NCI-H446 treated with DMSO at 0.1 percent for 48 hours (cell line): ENCODE results near the gene SMIM34.

ENCODE experiments used
- DNase-seq: peaks from one replicate; lab custom pipeline; 2025; lab: John Stamatoyannopoulos, UW

SMIM34 gene

DNA sequence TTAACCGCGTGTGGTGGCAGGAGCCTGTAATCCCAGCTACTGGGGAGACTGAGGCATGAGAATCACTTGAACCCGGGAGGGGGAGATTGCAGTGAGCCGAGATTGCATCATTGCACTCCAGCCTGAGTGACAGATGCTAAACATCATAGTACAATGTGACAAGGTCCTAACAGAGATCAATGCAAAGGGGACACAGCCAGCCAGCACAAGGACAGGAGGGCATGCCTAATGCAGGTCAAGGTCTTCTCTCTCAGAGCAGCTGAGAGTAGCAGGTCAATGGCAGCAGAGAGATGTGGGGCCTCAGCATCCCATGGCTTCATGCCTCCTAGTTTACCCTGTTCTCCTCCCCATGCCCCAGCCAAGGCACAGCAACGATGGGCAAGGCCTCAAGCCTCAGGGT, 51.4 kb downstream of the SMIM34 start:
- no peak for DNase-seq

DNA sequence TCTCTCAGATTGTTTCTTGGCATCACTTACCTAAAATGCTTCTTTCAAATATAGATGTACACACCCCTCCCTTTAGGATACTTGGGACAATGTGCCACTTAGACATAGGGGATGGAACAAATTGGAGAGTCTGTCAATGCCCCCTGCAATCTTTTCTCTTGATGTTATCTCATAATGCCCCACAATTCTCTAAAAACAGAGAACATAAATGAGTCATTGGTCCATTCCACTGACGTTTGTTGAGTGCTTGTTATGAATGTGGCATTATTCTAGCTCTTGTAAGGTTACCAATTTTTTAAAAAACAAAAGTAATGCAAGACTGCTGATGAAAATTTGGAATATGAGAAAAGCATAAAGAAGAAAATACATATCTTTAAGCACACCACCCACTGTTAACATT, 54.0 kb downstream of the SMIM34 start:
- DNase-seq, result no peak
